Right forelimb (tissue), 1 donor: ENCODE results near the gene RNGTT.
"Not testable (repeated sequence)": the region's sequence is repeated elsewhere in the genome, so short reads cannot be mapped to it uniquely, and the experiment has no call there.

Experiments used
- DNase-seq: peaks from one replicate; pipeline ENCODE4 v3.0.0-alpha.2; 2018

The RNGTT gene

GRCh38 chr6:88908598-88909548, 54.5 kb downstream of the RNGTT start:
- no peak for DNase-seq

DNA sequence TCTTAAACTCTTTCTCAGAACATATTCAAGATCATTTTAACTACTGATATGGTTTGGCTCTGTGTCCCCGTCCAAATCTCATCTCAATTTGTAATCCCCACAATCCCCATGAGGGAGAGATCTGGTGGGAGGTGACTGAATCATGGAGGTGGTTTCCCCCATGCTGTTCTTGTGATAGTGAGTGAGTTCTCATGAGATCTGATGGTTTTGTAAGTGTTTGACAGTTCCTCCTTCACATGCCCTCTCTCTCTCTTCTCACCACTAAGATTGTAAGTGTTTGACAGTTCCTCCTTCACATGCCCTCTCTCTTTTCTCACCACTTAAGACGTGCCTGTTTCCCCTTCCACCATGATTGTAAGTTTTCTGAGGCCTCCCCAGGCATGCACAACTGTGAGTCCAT, 56.3 kb downstream of the RNGTT start:
- not testable (repeated sequence) for DNase-seq

DNA sequence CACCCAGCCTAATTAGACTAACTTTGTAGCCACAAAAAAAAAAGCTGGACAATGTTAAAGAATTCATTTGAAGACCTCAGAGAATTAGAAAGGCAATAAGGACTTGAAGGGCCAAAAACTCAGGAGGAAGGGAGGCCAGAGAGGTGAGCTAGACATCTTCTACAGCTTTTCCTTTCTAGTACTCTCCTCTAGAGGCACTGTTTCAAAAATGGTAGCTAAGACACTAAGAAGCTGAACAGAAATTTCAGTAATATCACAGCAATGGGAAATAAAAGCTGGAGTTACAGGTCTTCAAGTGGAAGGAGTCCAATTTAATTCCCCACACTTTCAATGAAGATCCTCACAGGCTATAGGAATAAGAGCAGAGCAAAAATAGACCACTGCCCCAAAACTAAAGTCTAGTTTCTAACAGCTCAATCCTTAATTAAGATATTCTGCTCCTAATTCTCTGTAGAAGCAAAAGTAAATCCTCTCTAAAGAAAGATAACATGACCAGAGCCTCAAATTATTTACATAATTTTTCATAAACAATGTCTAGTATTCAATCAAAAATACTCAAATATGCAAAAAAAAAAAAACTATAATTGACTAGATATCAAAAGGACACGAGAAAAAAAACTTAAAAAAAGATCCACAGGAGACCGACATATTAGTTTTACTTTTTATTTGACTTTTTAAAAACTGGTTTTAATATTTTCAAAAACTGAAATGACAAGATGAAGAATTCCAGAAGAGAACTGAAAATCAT, 63.7 kb downstream of the RNGTT start:
- DNase-seq = no peak

GRCh38 chr6:88895911-88896310, 67.5 kb downstream of the RNGTT start:
- no peak for DNase-seq

GRCh38 chr6:88890860-88891845, 72.3 kb downstream of the RNGTT start:
- DNase-seq = no peak

- no peak for DNase-seq
Measured at GRCh38 chr6:88890394-88890793, 73.0 kb downstream of the RNGTT start.

DNA sequence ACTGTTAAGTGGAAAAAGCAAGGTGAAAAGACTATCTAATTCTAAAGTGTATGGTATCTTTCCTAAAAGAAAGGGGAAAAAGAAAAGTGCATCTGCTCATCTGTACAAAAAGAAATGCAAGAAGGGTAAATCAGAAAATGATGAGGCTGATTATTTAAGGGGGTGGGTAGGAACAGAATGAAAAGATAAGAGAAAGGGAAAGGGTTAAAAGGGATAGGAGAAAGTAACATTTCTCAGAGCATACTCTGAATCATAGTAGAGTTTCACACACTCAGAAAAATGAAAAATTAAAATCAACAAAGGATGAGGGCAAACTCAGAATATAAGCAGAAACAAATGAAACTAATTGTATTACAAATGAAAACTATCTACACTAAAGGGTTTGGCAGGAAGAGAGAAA, 79.1 kb downstream of the RNGTT start:
- DNase-seq = no peak

DNA sequence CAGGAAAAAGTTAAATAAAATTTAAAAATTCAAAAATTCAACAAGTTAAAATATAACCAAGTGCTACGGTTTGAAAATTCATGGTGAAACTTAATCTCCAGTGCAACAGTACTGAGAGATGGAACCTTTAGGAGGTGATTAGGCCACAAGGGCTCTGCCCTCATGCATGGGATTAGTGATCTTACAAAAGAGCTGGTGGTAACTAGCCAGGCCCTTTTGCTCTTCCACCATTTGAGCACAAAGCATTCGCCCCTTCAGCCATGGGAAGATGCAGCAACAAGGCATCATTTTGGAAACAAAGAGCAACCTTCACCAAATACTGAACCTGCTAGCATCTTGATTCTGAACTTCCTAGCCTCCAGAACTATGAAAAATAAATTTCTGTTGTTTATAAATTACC, 80.9 kb downstream of the RNGTT start:
- no peak for DNase-seq

DNA sequence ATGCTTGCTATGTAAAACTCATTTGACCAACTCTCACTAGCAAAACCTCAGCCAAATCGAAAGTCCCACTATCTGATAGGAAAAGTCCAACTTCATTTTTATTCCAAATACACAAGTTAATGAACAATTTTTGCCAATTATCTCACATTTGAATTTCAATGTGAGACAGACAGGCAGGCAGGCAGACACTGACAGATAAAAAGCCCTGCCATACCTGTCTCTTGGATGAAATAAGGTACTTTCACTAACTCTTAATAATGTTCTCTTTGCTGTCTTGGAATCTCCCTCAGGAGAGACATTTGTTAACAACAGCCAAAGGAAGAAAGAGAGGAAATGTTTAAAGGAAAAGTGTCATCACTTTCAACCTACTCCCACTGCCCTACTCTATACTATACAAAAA, 82.0 kb downstream of the RNGTT start:
- DNase-seq = no peak

DNA sequence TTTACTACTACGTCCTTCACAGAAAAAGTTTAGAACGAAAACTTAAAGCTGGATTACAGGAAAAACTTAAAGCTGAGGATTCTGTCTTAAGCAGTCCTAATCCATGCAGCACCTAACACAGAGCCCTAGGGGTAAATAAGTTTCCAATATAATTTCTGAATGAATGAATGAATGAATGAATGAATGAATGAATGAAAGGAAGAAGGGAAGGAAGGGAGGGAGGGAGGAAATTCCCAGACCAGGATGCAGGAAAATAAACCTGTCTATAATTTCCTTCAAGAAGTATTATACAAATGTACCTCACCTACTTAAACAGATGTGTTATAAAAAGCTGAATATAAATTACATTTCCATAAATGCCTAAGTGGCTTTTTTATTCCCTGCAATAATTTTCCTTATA, 83.4 kb downstream of the RNGTT start:
- no peak for DNase-seq

GRCh38 chr6:88877893-88878292, 85.5 kb downstream of the RNGTT start:
- no peak for DNase-seq

- DNase-seq = no peak
Measured at GRCh38 chr6:88872962-88873361, 90.5 kb downstream of the RNGTT start.

GRCh38 chr6:88871498-88871897, 91.9 kb downstream of the RNGTT start:
- DNase-seq = no peak

GRCh38 chr6:88870717-88871330, 92.6 kb downstream of the RNGTT start:
- no peak for DNase-seq

- DNase-seq = no peak
Measured at GRCh38 chr6:88869263-88870020, 94.0 kb downstream of the RNGTT start.

- DNase-seq = no peak
Measured at GRCh38 chr6:88867841-88868731, 95.3 kb downstream of the RNGTT start.

DNA sequence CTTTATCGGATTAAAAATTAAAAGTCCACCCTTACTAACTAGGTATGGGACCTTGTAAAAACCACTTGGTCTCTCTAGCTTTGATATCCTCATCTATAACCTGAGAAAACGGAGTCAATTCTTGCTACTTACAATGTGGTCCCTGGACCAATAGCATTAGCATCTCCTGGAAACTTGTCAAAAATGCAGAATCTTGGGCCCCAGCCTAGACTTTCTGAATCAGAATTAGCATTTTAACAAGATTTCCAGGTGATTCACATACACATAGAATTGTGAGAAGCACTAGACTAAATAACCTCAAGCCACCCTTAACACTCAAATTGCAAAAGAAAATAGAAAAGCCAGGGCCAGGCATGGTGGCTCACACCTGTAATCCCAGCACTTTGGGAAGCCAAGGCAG, 96.6 kb downstream of the RNGTT start:
- DNase-seq = no peak

DNA sequence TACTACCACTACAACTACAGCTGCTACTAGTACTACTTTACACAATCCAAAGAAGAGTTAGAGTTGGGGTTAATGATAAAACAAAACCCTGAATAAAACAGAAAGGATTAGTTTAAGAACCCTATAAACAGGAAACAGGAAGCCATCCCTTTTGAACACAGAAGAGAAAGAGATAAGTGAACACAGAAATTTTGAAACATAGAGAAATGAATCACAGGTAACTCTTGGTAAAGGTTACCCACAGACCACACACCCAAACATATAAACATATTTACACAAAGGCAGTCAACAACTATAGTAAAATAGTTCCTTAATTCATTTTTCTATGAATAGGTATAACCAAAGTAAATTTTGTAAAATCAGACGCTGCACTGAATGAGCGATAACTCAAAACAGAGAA, 98.1 kb downstream of the RNGTT start:
- no peak for DNase-seq

GRCh38 chr6:88864359-88865054, 98.9 kb downstream of the RNGTT start:
- no peak for DNase-seq

DNA sequence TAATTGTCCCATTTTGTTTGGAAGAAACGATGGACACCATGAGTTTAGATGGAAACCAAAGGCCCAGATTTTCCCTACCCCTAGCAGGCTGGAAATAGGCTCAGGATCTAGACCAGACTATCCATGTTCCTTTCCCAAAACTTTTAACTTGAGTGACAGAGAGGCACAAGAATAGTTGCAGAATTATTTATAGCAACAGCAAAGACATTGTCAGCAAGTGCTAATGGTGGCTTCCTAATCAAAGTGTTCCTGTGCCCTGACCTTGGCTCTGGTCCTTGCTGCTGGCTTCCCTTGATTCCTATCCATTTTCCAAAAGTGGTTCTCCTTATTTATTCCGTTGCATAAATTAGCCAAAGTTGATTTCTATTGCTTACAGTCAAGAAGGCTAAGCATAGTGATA, 103.1 kb downstream of the RNGTT start:
- no peak for DNase-seq
